ENCODE results near the gene VWC2. TPM values are rescaled to one million over a fixed set of nuclear protein-coding genes. Genes with fewer than 3 reads are reported as not detected.

VWC2 gene
- total RNA-seq, 2 experiments from 2014 or later = not detected

DNA sequence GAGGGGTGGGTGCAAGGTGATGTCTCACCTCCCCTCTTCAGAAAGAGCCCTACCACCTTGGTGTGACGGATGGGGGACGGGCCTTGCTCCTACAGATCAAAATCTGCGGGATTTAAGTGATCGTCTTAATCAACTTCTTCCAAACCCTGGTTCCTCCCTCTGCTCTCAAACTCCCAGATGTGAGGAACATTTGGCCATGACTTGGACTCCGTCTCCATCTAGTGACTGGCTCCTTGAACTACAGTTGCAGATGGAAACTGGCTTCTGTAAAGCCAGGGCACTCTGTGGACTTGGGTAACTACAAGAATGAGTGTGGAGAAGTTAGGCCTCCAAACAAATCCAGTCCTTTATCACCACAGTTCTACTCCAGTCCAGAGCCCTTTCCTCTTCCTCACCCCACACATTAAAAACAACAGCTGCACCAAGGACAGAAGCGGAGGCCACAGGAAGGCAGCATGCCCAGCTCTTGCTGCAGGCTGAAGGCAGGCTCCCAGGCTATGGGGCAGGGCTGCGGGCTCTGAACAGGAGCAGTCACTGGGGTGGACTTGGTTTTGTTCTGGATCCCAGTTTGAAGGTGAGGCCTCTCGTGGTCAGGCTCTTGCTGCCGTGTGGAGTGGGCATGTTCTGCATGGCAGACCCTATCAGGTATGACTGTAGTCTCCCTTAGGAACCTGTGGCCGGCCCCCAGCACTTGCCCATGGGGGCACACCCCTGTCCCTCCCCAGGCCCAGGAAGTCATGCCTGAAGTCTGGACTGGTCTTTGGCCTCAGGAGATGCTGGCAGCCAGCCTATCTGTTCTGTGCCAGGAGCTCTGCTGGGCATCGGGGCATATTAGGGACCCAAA is 79.4 kb downstream of the VWC2 start:
- H3K4me3 ChIP-seq (ENCODE audit: low read depth, low read length, poor library complexity, severe bottlenecking) = no peak overlapping the region
- H3K9me3 ChIP-seq (ENCODE audit: low read length) = no peaks in the 10 kb centered on the region
- H3K79me2 ChIP-seq (ENCODE audit: insufficient read depth, low read depth, low read length) = no peaks in the 10 kb centered on the region
- TF ChIP-seq, protein P1, sequence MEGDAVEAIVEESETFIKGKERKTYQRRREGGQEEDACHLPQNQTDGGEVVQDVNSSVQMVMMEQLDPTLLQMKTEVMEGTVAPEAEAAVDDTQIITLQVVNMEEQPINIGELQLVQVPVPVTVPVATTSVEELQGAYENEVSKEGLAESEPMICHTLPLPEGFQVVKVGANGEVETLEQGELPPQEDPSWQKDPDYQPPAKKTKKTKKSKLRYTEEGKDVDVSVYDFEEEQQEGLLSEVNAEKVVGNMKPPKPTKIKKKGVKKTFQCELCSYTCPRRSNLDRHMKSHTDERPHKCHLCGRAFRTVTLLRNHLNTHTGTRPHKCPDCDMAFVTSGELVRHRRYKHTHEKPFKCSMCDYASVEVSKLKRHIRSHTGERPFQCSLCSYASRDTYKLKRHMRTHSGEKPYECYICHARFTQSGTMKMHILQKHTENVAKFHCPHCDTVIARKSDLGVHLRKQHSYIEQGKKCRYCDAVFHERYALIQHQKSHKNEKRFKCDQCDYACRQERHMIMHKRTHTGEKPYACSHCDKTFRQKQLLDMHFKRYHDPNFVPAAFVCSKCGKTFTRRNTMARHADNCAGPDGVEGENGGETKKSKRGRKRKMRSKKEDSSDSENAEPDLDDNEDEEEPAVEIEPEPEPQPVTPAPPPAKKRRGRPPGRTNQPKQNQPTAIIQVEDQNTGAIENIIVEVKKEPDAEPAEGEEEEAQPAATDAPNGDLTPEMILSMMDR (conservative IDR thresholded peaks at IDR 0.05; ENCODE audit: low read length) = peak; percentile 96
- no peak for TF ChIP-seq EZH2phosphoT487 (IDR thresholded peaks at IDR 0.05; ENCODE audit: borderline replicate concordance, low read depth, low read length)
- H3K9me2 ChIP-seq (ENCODE audit: insufficient read depth, low read length) = no peaks in the 10 kb centered on the region
- no peak overlapping the region for H3K27ac ChIP-seq (ENCODE audit: low read depth, low read length, poor library complexity, severe bottlenecking)
- H3K36me3 ChIP-seq (ENCODE audit: insufficient read depth, low read length) = no peaks in the 10 kb centered on the region
- no TSS peak for BruUV-seq (replicated peaks)
- H2AFZ ChIP-seq (ENCODE audit: low read length) = peak overlapping the region; percentile 62; the same call in 1 of the 2 replicates
- peak; percentile 77 for DNase-seq (ENCODE audit: low spot score)
- CTCF ChIA-PET (ENCODE audit: unreplicated experiment) = no interaction called here
- intact Hi-C loops (cut with micrococcal nuclease; ENCODE audit: unreplicated experiment) = loop anchor here (1.0 to 5.0 kb wide), 3 partner anchors 852 to 1554 kb away; no protein-coding TSS in a partner anchor
- H3K4me1 ChIP-seq (ENCODE audit: insufficient read depth, low read length, poor library complexity, severe bottlenecking) = peaks cover 2% of the 10 kb centered on the region
- POLR2A ChIA-PET = interaction anchor here (1.0 kb wide), 1 partner anchor 12 kb away, joined by 4 read pairs; no protein-coding TSS in a partner anchor
- no peaks in the 10 kb centered on the region for H4K20me1 ChIP-seq (ENCODE audit: insufficient read depth, low read length)
- no peak overlapping the region for H3K4me2 ChIP-seq (ENCODE audit: low read length)

DNA sequence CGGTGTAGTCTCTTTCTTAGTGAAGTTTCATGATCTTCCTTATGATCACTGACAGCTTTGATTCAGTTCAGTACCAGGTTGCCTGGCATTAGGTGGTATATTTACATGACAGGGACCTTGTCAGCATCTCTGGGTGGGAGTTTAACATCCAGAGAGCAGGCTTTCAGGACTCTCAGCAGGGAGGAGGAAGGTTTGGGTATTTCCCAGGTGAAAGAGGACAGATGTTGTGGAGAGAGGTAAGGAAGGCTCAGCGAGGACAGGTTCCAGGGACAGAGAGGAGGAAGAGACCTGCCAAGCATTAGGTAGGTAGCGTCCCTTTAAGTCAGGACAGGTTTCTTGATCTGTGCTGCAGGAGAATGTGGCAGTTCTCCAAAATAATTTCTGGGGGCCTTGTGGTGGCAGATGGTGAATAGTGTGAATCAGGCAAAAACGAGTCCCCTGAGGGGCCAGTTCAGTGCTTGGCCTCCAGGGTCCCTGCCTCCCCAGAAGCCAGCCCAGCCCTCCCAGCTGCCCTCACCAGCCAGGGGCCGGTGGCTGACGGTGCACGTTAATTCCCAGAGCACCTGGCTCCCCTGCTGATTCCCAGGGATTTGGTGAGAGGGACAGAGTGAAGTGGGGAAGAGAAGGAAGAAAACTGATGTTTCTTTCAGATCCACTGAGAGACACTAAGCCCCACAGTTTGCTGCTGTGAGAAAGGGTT is 82.0 kb downstream of the VWC2 start:
- POLR2A ChIA-PET = interaction anchor here (1.0 kb wide), 1 partner anchor 27 kb away, joined by 3 read pairs; no protein-coding TSS in a partner anchor
- Histone ChIP-seq H3K4me2 (ENCODE audit: low read length) (no peak overlapping the region), H2AFZ (ENCODE audit: low read length) (no peak overlapping the region), H3K27ac (ENCODE audit: low read depth, low read length, poor library complexity, severe bottlenecking) (no peak overlapping the region), H3K79me2 (ENCODE audit: insufficient read depth, low read depth, low read length) (no peaks in the 10 kb centered on the region), H3K9me2 (ENCODE audit: insufficient read depth, low read length) (no peaks in the 10 kb centered on the region), H3K9me3 (ENCODE audit: low read length) (no peaks in the 10 kb centered on the region), H3K4me3 (ENCODE audit: low read depth, low read length, poor library complexity, severe bottlenecking) (no peak overlapping the region), H3K36me3 (ENCODE audit: insufficient read depth, low read length) (no peaks in the 10 kb centered on the region), H3K4me1 (ENCODE audit: insufficient read depth, low read length, poor library complexity, severe bottlenecking) (peaks cover 2% of the 10 kb centered on the region), H4K20me1 (ENCODE audit: insufficient read depth, low read length) (no peaks in the 10 kb centered on the region)
- TF ChIP-seq, protein P1 (conservative IDR thresholded peaks at IDR 0.05; ENCODE audit: low read length) = no peak
- TF ChIP-seq EZH2phosphoT487 (IDR thresholded peaks at IDR 0.05; ENCODE audit: borderline replicate concordance, low read depth, low read length) = no peak
- no TSS peak for BruUV-seq (replicated peaks)
- CTCF ChIA-PET (ENCODE audit: unreplicated experiment) = no interaction called here
- no peak for DNase-seq (ENCODE audit: low spot score)
- intact Hi-C loops (cut with micrococcal nuclease; ENCODE audit: unreplicated experiment) = no loop called here
